Body of pancreas (tissue), 4 donors: Measurements from ENCODE around the gene DIP2A. TPM values are rescaled to one million over a fixed set of nuclear protein-coding genes. Genes with fewer than 3 reads are reported as not detected.

ENCODE experiments used
- ATAC-seq: fragments of 150-250 bp; one replicate; pipeline ENCODE4 v1.9.1; 2016
- DNase-seq, 4 donors: peaks; one replicate each; pipeline ENCODE4 v3.0.0-alpha.2; 2019
- H3K27ac ChIP-seq, 4 donors: fragments of 200-600 bp; sonication (generic); 1 replicate in 3 of 4; 2 replicates in 1 of 4; pipeline versions ENCODE4 v1.5.1 to v1.6.1; 2016 to 2019; ENCODE audit warnings: mild to moderate bottlenecking in 1 of 4, mixed read lengths in 1 of 4, moderate library complexity in 1 of 4
- H3K27me3 ChIP-seq, 2 donors: fragments of 200-600 bp; sonication (generic); one replicate each; pipeline ENCODE4 v1.6.0; 2016; ENCODE audit warnings: mild to moderate bottlenecking in 1 of 2
- H3K36me3 ChIP-seq, 2 donors: fragments of 200-600 bp; sonication (generic); replicated peaks in 1 of 2; 2 replicates each; pipeline ENCODE4 v1.5.1; 2016; ENCODE audit warnings: low read depth in 2 of 2; ENCODE audit not compliant: insufficient read depth in 1 of 2
- H3K4me1 ChIP-seq: fragments of 200-600 bp; sonication (generic); one replicate; pipeline ENCODE4 v1.6.0; 2016
- H3K4me3 ChIP-seq, 2 donors: fragments of 200-600 bp; sonication (generic); 1 replicate in 1 of 2; 2 replicates in 1 of 2; pipeline ENCODE4 v1.5.1; 2016 to 2019
- H3K9me3 ChIP-seq, 3 donors: fragments of 200-600 bp; sonication (generic); 1 replicate in 2 of 3; 2 replicates in 1 of 3; pipeline ENCODE4 v1.5.1; 2016
- CTCF ChIP-seq, 7 experiments: fragments of 450-650 bp in 4 of 7; fragments of 200-600 bp in 3 of 7; sonication (generic) in 3 of 7; IDR thresholded peaks; one replicate each; pipeline ENCODE4 v1.5.1; 2016 to 2019; ENCODE audit warnings: antibody characterized with exemption in 7 of 7
- POLR2A ChIP-seq, 3 donors: fragments of 450-650 bp; IDR thresholded peaks; one replicate each; pipeline ENCODE4 v1.6.1; 2016; ENCODE audit warnings: antibody characterized with exemption in 3 of 3, mild to moderate bottlenecking in 2 of 3
- WGBS, 2 donors: methylation state at CpG; one replicate each; pipeline ENCODE4 v1.1.5; 2017; 5-methylcytosine and 5-hydroxymethylcytosine counted together
- intact Hi-C: fragments of 100-400 bp; cut with DNase I; formaldehyde crosslinking; loops from one replicate; pipeline ENCODE4 v1.15.1; 2023
- total RNA-seq, 2 donors: library from RNA; depleted of rRNA; stranded (reverse); fragments of >200 nt; gene quantifications; one replicate each; pipeline ENCODE4 v1.1.0, GENCODE V29; 2016

Gene DIP2A
- total RNA-seq, 2 donors from 2014 or later, result 28.5 to 44.2 TPM

GRCh38 chr21:46607636-46608035 is 148.9 kb downstream of the DIP2A start:
- TF ChIP-seq CTCF (IDR thresholded peaks at IDR 0.05), result no peak
- TF ChIP-seq POLR2A (IDR thresholded peaks at IDR 0.05), result no peak
- Histone ChIP-seq H3K4me3 (no peak overlapping the region), H3K27me3 (no peaks in the 10 kb centered on the region), H3K9me3 (peaks cover 0 to 7% (median 0%) of the 10 kb centered on the region in 3 donors), H3K4me1 (no peaks in the 10 kb centered on the region), H3K27ac (no peak overlapping the region), H3K36me3 (no peaks in the 10 kb centered on the region)
- WGBS, 2 donors, result 64 to 71% methylated on average over 2 of the region's 2 CpGs
- intact Hi-C loops, result no loop called here
- no peak for DNase-seq
- no peak for ATAC-seq

GRCh38 chr21:46608672-46609111 is 150.0 kb downstream of the DIP2A start:
- Histone ChIP-seq H3K36me3 (no peaks in the 10 kb centered on the region), H3K27me3 (no peaks in the 10 kb centered on the region), H3K4me1 (no peaks in the 10 kb centered on the region), H3K9me3 (peaks cover 0 to 7% (median 0%) of the 10 kb centered on the region in 3 donors), H3K27ac (no peak overlapping the region), H3K4me3 (no peak overlapping the region)
- WGBS, 2 donors, result 67 to 72% methylated on average over 3 of the region's 3 CpGs
- no peak for TF ChIP-seq POLR2A (IDR thresholded peaks at IDR 0.05)
- TF ChIP-seq CTCF (IDR thresholded peaks at IDR 0.05), result no peak
- ATAC-seq (no peak), DNase-seq (no peak)
- intact Hi-C loops, result no loop called here

GRCh38 chr21:46610018-46610701 is 151.5 kb downstream of the DIP2A start:
- ATAC-seq (no peak), DNase-seq (no peak)
- no peak overlapping the region for H3K4me3 ChIP-seq
- peaks cover 0 to 7% (median 0%) of the 10 kb centered on the region in 3 donors for H3K9me3 ChIP-seq
- no peaks in the 10 kb centered on the region for H3K27me3 ChIP-seq
- TF ChIP-seq CTCF (IDR thresholded peaks at IDR 0.05) (no peak), POLR2A (IDR thresholded peaks at IDR 0.05) (no peak)
- intact Hi-C loops, result no loop called here
- H3K4me1 ChIP-seq, result no peaks in the 10 kb centered on the region
- 77 to 86% methylated on average over 6 of the region's 6 CpGs for WGBS, 2 donors
- no peak overlapping the region for H3K27ac ChIP-seq
- no peaks in the 10 kb centered on the region for H3K36me3 ChIP-seq

- no peak for ATAC-seq
- intact Hi-C loops, result no loop called here
- Histone ChIP-seq H3K27me3 (no peaks in the 10 kb centered on the region), H3K9me3 (peaks cover 0 to 7% (median 0%) of the 10 kb centered on the region in 3 donors), H3K36me3 (no peaks in the 10 kb centered on the region), H3K27ac (no peak overlapping the region), H3K4me1 (no peaks in the 10 kb centered on the region), H3K4me3 (no peak overlapping the region)
- TF ChIP-seq CTCF (IDR thresholded peaks at IDR 0.05), result no peak
- no peak for TF ChIP-seq POLR2A (IDR thresholded peaks at IDR 0.05)
- no peak for DNase-seq
- WGBS, 2 donors, result 33 to 37% methylated on average over 6 of the region's 6 CpGs
Measured at GRCh38 chr21:46613391-46613790, 154.7 kb downstream of the DIP2A start.

GRCh38 chr21:46616050-46616449 is 157.4 kb downstream of the DIP2A start:
- no peaks in the 10 kb centered on the region for H3K27me3 ChIP-seq
- TF ChIP-seq POLR2A (IDR thresholded peaks at IDR 0.05) (no peak), CTCF (IDR thresholded peaks at IDR 0.05) (no peak)
- WGBS, 2 donors, result 89 to 97% methylated on average over 2 of the region's 2 CpGs

More at GRCh38 chr21:46616050-46616449, 157.4 kb downstream of the DIP2A start:
- no peak overlapping the region for H3K27ac ChIP-seq
- ATAC-seq (no peak), DNase-seq (no peak)
- H3K4me1 ChIP-seq, result peaks cover under 1% of the 10 kb centered on the region
- no peaks in the 10 kb centered on the region for H3K36me3 ChIP-seq
- no peaks in the 10 kb centered on the region for H3K9me3 ChIP-seq
- no peak overlapping the region for H3K4me3 ChIP-seq
- intact Hi-C loops, result no loop called here
